ENCODE results near the gene FOXL3.

- TF ChIP-seq CTCF (IDR thresholded peaks at IDR 0.05) (no peak), POLR2A (IDR thresholded peaks at IDR 0.05) (no peak)
Measured at GRCh38 chr7:261341-262250, 28.4 kb upstream of the FOXL3 start.
